K562 (cell line): ENCODE measurements around the gene UTS2R. TPM values are rescaled to one million over a fixed set of nuclear protein-coding genes. Genes with fewer than 3 reads are reported as not detected.

Experiments used
- BRCA1 ChIP-seq, 2 experiments: fragments of 450-650 bp in 1 of 2; sonication (generic) in 1 of 2; formaldehyde crosslinking in 1 of 2; IDR thresholded peaks; 2 replicates each; pipeline versions ENCODE4 v1.5.0 to v1.6.1; 2017 to 2020; ENCODE audit warnings: mild to moderate bottlenecking in 1 of 2, missing genetic modification reagents in 1 of 2
- IFI16 ChIP-seq: fragments of 250-450 bp; sonication (Bioruptor Pico); IDR thresholded peaks from 2 replicates; pipeline ENCODE4 v2.1.2; 2022; ENCODE audit warnings: mild to moderate bottlenecking, inconsistent platforms
- MECOM ChIP-seq: fragments of 250-450 bp; sonication (Bioruptor Pico); IDR thresholded peaks from 2 replicates; pipeline ENCODE4 v1.8.0; 2022; ENCODE audit warnings: inconsistent platforms
- NEUROD1 ChIP-seq: fragments of 150-350 bp; IDR thresholded peaks from 2 replicates; pipeline ENCODE4 v1.6.1; 2014; ENCODE audit warnings: borderline replicate concordance, low read length, low read depth; ENCODE audit not compliant: partially characterized antibody
- NR2C1 ChIP-seq, 2 experiments: fragments of 450-650 bp; IDR thresholded peaks; 2 replicates each; pipeline ENCODE4 v1.6.1; 2017; ENCODE audit warnings: mild to moderate bottlenecking in 2 of 2, antibody characterized with exemption in 1 of 2, inconsistent platforms in 1 of 2, missing compliant biosample characterization in 1 of 2, missing genetic modification characterization in 1 of 2
- XRCC3 ChIP-seq: fragments of 450-650 bp; IDR thresholded peaks from 2 replicates; pipeline ENCODE4 v1.6.1; 2017; ENCODE audit warnings: mild to moderate bottlenecking, moderate library complexity
- ZFPM2 ChIP-seq: fragments of 250-450 bp; sonication (Bioruptor Pico); IDR thresholded peaks from 2 replicates; pipeline ENCODE4 v1.5.1; 2022; ENCODE audit warnings: mild to moderate bottlenecking
- ZFX ChIP-seq: sonication (generic); formaldehyde crosslinking; IDR thresholded peaks from 2 replicates; pipeline ENCODE4 v1.8.0; 2022; ENCODE audit warnings: mild to moderate bottlenecking, missing genetic modification reagents, moderate library complexity
- ZMIZ1 ChIP-seq, 2 experiments: fragments of 150-350 bp in 1 of 2; IDR thresholded peaks; 2 replicates each; pipeline ENCODE4 v1.6.1; 2012 to 2016; ENCODE audit warnings: low read depth in 2 of 2, low read length in 2 of 2, mild to moderate bottlenecking in 1 of 2, moderate library complexity in 1 of 2
- polyA plus RNA-seq, 8 experiments: library from polyadenylated mRNA; depleted of rRNA in 4 of 8; stranded (reverse) in 5 of 8; unstranded in 3 of 8; fragments of >200 nt; fragmentation: Nextera tagmentation in 2 of 8; fragmentation: Illumina TruSeq in 1 of 8; extraction: Ambion mirVana in 2 of 8; extraction: Trizol in 1 of 8; gene quantifications; 2 replicates each; pipeline versions ENCODE4 v1.2.1 to v1.2.3, GENCODE V29; 2011 to 2014; ENCODE audit warnings: inconsistent platforms in 1 of 8, missing spikeins in 1 of 8
- total RNA-seq, 7 experiments: library from RNA; depleted of rRNA in 6 of 7; stranded (reverse); fragments of >200 nt in 6 of 7; fragmentation: Illumina TruSeq in 2 of 7; extraction: Trizol in 2 of 7; gene quantifications; 2 replicates each; pipeline versions ENCODE4 v1.2.1 to v1.2.3, GENCODE V29; 2011 to 2021; ENCODE audit warnings: low replicate concordance in 1 of 7
- TF ChIP-seq, protein P1 (sequence below), 2 experiments: fragments of 450-650 bp; formaldehyde crosslinking in 1 of 2; IDR thresholded peaks; 2 replicates each; pipeline versions ENCODE4 v1.4.0 to v1.6.1; 2014 to 2020; ENCODE audit warnings: mild to moderate bottlenecking in 2 of 2, borderline replicate concordance in 1 of 2, low read depth in 1 of 2
- TF ChIP-seq, protein P2 (sequence below): fragments of 450-650 bp; IDR thresholded peaks from 2 replicates; pipeline ENCODE4 v1.7.0; 2016; ENCODE audit warnings: borderline replicate concordance

The UTS2R gene
- total and polyA plus RNA-seq, 9 of the 15 experiments (the other 6 are each of a cell fraction or from before 2014, with no cell fraction given), result 0.22 TPM; not detected in 8

DNA sequence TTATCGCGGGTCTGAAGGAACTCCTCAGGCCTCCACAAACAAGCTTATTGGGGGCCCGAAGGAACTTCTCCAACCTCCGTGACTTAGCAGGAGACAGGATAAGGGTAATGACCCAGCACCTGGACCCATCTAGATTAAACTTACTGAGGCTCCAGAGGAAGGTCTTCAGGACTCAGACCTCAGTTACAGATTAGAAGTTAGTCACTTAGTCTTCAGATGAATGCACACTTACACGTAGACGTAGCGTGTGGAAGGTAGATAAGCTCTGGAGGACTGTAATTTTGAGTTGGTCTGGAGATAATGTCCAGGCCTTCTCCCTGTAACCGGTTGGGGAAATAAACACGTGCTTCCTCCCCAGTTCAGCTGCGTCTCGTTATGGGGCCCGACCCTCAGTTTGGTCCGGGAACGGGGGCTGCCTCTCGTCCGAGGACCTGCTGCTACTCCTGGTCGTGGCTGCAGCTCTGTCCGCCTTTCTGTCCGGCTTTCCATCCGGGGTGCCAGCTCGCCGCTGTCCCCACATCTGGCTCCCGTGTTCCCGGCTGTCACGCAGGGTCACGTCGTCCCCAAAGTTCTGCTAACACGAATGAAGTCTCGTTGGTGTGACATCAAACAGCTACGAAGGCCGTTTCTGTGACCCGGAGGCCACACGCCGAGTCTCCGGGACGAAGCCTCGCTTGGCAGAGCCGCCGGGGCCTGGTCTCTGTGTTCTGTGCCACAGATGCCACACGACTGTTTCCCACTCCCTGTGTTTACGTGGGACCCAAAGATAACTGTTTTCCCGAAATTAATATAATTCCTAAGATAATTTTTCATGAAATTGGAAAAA, 26.2 kb upstream of the UTS2R start (continued):
- no peak for TF ChIP-seq ZFPM2 (CRISPR knock-in tag)
- no peak for TF ChIP-seq XRCC3
- no peak for TF ChIP-seq BRCA1 (IDR thresholded peaks at IDR 0.05)
- no peak for TF ChIP-seq BRCA1 (CRISPR knock-in tag; IDR thresholded peaks at IDR 0.05)
- no peak for TF ChIP-seq NR2C1 (IDR thresholded peaks at IDR 0.05)
- peak; percentile 63 for TF ChIP-seq NR2C1 (tag; IDR thresholded peaks at IDR 0.05)
- peak; percentile 91 for TF ChIP-seq MECOM (CRISPR knock-in tag)
- TF ChIP-seq, protein P1, sequence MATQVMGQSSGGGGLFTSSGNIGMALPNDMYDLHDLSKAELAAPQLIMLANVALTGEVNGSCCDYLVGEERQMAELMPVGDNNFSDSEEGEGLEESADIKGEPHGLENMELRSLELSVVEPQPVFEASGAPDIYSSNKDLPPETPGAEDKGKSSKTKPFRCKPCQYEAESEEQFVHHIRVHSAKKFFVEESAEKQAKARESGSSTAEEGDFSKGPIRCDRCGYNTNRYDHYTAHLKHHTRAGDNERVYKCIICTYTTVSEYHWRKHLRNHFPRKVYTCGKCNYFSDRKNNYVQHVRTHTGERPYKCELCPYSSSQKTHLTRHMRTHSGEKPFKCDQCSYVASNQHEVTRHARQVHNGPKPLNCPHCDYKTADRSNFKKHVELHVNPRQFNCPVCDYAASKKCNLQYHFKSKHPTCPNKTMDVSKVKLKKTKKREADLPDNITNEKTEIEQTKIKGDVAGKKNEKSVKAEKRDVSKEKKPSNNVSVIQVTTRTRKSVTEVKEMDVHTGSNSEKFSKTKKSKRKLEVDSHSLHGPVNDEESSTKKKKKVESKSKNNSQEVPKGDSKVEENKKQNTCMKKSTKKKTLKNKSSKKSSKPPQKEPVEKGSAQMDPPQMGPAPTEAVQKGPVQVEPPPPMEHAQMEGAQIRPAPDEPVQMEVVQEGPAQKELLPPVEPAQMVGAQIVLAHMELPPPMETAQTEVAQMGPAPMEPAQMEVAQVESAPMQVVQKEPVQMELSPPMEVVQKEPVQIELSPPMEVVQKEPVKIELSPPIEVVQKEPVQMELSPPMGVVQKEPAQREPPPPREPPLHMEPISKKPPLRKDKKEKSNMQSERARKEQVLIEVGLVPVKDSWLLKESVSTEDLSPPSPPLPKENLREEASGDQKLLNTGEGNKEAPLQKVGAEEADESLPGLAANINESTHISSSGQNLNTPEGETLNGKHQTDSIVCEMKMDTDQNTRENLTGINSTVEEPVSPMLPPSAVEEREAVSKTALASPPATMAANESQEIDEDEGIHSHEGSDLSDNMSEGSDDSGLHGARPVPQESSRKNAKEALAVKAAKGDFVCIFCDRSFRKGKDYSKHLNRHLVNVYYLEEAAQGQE (IDR thresholded peaks at IDR 0.05; ENCODE audit: borderline replicate concordance), result peak; percentile 69
- TF ChIP-seq, protein P1 (CRISPR knock-in tag; IDR thresholded peaks at IDR 0.05; ENCODE audit: low read depth), result no peak
- peak; percentile 71 for TF ChIP-seq NEUROD1
- TF ChIP-seq IFI16 (CRISPR knock-in tag), result peak; percentile 56; the same call in 1 of the 2 replicates
- TF ChIP-seq, protein P2, sequence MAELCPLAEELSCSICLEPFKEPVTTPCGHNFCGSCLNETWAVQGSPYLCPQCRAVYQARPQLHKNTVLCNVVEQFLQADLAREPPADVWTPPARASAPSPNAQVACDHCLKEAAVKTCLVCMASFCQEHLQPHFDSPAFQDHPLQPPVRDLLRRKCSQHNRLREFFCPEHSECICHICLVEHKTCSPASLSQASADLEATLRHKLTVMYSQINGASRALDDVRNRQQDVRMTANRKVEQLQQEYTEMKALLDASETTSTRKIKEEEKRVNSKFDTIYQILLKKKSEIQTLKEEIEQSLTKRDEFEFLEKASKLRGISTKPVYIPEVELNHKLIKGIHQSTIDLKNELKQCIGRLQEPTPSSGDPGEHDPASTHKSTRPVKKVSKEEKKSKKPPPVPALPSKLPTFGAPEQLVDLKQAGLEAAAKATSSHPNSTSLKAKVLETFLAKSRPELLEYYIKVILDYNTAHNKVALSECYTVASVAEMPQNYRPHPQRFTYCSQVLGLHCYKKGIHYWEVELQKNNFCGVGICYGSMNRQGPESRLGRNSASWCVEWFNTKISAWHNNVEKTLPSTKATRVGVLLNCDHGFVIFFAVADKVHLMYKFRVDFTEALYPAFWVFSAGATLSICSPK, result no peak
- no peak; a peak in 1 of 4 replicates for TF ChIP-seq ZMIZ1 (IDR thresholded peaks at IDR 0.05; ENCODE audit: low read depth in 2 of 2, low read length in 2 of 2)
- peak; percentile 99 for TF ChIP-seq ZFX (CRISPR knock-in tag)
